NK-92 treated with Interleukin-12 subunit alpha and Interleukin-12 subunit beta, amount 100 ng/mL, for 24 hours (cell line): ENCODE results near the gene LRRC56.
A peak's percentile ranks its signal among the peaks of the same experiment; 100 is the strongest.

Source experiments
- DNase-seq: peaks from one replicate; lab custom pipeline; 2025; lab: John Stamatoyannopoulos, UW

Gene LRRC56

DNA sequence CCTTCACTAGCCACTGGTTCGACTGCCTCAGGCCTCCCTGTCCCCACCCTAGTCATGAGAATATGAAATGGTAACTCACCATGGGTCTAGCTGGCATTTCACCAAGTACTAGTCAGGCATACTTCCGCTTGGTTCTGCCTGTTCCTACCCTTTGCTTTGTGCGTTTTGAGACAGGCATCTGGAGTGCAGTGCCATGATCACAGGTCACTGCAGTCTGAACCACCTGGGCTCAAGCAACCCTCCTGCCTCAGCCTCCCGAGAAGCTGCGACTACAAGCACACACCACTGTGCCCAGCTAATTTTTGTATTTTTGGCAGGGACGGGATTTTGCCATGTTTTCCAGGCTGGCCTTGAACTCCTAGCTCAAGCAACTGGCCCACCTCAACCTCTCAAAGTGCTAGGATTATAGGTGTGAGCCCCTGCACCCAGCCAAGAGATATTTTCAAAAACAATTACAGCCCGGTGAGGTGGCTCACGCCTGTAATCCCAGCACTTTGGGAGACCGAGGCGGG, 16.1 kb upstream of the LRRC56 start:
- no peak for DNase-seq

GRCh38 chr11:526192-526591, 11.1 kb upstream of the LRRC56 start:
- no peak for DNase-seq

GRCh38 chr11:528166-528814, 9.0 kb upstream of the LRRC56 start:
- DNase-seq = no peak

DNA sequence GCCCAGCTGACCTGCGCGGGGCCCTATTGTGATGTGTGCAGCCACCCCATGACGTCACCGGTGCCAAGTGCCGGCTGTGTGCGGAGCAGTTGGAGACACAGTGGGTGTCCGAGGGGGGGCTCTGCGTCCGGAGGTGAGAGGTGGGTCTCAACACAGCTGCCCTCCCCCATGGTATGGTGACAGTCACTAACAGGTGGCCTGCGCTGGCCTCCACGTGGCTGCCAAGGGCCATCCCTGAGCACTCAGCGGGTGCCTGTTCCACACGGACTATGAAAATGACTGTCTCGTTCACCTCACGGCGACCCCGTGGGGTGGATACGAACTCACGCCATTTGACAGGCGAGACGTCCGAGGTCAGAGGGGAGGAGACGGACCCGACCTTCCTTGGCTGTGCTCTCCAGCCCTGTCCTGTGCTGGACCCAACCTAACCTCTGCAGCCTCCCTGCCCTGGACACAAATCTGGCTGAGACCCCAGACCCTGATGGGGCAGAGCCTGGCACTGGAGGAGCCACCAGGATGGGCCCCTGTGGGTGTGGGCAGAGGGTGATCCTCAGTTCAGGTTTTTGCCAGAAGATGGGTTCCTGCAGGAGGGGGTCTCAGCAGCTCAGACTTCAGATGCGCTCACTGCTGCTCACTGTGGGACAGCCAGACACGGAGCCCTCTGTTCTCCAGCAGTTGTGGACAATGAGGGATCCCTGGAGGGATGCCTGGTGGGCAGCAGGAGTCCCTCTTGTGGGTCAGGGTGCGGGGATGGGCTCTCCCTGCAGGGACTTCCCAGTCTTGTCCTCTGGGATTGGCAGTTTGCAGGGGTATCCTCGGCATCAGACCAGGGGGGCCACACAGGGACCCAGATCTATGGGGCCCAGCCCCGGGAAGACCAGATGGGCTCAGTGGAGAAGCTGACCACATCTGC, 8.3 kb upstream of the LRRC56 start:
- DNase-seq = no peak

GRCh38 chr11:529728-530411, 7.5 kb upstream of the LRRC56 start:
- DNase-seq = no peak

DNA sequence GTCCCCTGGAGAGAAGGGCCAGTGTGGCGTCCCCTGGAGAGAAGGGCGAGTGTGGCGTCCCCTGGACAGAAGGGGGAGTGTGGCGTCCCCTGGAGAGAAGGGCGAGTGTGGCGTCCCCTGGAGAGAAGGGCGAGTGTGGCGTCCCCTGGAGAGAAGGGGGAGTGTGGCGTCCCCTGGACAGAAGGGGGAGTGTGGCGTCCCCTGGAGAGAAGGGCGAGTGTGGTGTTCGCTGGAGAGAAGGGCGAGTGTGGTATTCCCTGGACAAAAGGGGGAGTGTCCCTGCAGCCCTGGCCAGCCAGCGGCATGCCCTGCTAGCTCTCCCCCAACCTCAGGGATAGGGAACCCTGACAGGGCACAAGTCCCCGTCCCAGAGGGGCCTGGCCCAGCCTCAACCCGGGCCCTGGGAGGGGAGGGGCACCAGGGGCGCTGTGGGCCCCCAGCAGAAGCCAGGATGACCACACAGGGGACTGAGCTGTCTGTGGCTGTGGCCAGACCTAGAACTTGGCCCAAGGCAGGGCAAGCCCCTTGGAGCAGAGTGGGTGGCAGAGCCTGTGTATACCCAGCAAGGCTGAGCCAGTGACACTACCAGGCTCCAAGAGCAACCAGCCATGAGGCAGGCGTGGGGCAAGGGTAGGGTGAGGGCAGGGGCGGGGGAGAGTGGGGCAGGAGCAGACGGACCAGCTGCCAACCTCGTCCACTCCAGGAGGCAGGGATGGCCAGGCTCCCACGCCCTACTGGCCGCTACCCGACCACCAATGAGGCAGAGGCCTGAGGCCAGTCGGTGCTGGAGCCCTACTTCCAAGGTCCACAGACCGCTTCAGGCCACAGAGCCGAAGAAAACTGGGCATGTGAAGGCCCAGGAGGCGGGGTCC, 6.1 kb upstream of the LRRC56 start:
- no peak for DNase-seq

- no peak for DNase-seq
These were observed 5.3 kb upstream of the LRRC56 start for GRCh38 chr11:531919-532526.

GRCh38 chr11:532527-532985, 4.8 kb upstream of the LRRC56 start:
- DNase-seq = no peak

DNA sequence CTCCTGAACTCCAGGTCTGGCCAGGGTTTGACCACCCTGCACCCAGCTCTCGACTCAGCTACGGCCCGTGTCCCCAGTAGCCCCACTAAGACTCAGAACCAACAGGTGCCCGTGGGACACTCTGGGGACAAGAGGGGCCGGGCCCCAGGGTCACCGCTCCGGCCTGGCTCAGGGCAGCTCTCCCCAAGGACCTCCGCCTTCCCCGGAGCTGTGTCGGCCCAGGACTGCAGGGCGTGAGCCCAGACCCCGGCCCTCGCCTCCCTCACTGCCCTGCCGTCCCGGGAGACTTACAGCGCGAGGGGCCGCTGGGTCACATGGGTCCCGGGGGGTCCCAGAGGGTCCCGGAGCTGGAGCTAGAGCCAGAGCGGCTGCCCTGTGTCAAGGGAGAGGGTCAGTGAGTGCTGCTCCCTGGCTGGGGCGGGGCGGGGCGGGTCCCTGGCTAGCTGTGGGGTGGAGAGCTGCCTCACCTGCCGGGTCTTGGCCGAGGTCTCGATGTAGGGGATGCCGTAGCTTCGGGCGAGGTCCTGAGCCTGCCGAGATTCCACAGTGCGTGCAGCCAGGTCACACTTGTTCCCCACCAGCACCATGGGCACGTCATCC, 4.2 kb upstream of the LRRC56 start:
- DNase-seq = no peak

- no peak for DNase-seq
These were observed 3.5 kb upstream of the LRRC56 start for GRCh38 chr11:533586-534395.

DNA sequence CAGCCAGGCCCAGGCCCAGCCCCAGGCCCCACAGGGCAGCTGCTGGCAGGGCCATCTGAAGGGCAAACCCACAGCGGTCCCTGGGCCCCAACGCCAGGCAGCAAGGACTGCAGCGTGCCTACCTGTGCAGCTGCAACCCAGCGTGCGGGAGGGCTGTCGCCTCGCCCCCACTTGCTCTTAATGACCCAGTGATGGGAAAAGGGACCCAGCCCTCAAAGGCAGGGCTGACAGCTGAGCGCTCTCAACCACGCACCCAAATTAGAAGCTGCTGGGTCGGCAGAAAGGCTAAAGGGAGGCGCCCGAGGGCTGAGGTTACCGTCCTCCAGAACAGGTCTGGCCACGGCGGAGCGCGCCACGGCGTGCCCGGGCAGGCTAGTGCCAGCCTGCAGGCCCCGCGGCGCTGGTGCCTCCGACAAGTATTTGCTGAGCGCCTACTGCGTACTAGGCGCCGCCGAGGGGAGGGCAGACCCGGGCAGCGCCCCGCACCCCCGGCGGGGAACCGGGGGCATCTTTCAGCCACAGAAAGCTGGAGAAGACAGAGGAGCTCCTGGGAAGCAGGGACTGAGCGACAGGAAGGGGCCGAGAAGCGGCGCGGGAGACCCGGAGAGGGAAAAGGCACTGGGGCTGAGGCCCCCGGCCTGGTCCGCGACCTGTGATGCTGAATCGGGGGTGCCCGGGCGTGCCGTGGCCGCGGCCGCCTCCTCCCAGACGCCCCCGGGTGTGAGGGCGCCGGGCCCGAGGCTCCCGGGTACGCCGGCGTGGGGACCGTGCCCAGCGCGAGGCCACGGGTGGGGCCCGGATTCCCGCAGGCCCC, 2.7 kb upstream of the LRRC56 start:
- DNase-seq = no peak

- no peak for DNase-seq
These were observed 2.2 kb upstream of the LRRC56 start for GRCh38 chr11:535210-535518.

DNA sequence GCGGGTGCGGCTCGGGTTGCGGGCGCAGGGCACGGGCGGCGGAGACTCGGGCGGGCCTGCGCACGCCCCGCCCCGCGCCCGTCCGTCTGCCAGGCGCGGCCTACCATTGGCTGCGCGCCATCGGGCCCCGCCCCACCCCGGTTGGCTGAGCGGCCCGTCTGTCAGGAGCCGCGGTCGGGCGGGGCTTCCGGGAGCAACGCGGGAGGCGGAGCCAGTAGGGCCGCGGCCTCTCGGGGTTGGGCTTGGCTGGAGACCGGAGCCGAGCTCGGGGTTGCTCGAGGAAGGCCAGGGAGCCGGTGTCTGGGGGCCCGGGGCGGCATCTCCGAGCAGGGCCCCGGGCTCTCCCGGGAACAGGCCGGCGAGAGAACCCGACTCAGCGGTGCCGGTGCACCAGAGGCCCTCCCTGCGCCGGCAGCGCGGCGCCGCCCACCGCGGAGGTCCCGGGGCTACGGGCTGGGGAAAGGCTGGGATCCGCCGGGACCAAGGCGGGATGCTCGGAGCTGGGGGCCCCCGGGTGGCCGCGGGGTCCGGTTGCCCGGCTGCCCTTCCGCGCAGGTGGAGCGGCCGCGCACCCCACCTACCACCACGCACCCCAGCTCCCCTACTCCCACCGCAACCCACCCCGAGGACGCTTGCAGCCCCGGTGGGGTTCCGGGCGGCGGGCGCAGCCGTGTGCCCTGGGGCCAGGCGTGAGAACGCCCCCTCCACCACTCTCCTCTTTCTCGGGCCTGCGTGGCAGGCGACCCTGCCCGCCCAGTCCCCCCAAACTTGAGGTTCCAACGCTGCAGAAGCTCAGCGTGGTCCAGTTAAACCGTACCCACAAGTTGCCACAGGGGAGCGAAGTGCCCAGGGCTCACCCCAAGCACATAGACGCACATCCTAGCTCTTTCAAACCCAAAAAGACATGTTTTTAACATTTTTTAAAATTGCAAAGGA, 1.5 kb upstream of the LRRC56 start, which contains the start of gene HRAS:
HRAS (minus strand) TSS at position 58 of the 936 bp plus-strand sequence.
- DNase-seq = peak; percentile 89

GRCh38 chr11:537622-538430, 499 bp downstream of the LRRC56 start:
- no peak for DNase-seq

DNA sequence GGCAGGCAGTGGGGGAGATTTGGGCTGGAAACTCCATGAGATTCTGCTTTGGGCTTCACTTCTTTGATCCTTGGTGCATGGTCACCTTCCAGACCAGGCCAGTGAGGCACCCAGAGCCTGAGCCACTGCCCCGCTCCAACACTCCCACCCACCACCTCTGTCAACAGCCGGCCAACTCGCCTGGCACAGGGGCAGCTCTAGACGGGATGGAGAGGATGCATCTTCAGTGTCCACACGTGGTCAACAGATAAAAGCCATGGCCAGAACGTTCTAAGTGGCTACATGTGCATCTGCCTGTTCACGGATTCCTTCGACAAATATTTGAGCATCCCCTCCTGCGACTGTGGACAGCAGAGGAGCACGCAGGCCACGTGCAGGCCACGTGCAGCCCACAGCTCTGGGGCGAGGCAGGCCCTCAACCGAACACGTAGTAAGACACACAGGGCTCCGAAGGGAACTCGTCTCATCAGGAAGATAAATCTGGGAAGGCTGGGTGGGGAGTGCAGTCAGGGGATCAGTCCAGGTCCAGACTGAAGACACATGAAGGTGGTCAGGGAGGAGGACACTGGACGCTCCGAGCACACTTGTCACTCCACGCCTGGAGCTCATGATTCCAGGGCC, 1.2 kb downstream of the LRRC56 start:
- DNase-seq = no peak

GRCh38 chr11:539971-540481, 2.7 kb downstream of the LRRC56 start:
- no peak for DNase-seq
